OCI-LY7 (cell line): ENCODE measurements around the gene SEC14L2.

Experiments used
- EZH2phosphoT487 ChIP-seq: fragments of 200-600 bp; sonication (generic); IDR thresholded peaks from 2 replicates; pipeline ENCODE4 v1.6.1; 2018; ENCODE audit warnings: low read depth, borderline replicate concordance, mild to moderate bottlenecking, mixed run types, antibody characterized with exemption, low read length, moderate library complexity, mixed read lengths
- TF ChIP-seq, protein P1 (sequence below): fragments of 200-600 bp; sonication (generic); conservative IDR thresholded peaks from 2 replicates; pipeline ENCODE4 v1.5.1; 2014; ENCODE audit warnings: mild to moderate bottlenecking, antibody characterized with exemption, low read length, moderate library complexity, mixed read lengths

DNA sequence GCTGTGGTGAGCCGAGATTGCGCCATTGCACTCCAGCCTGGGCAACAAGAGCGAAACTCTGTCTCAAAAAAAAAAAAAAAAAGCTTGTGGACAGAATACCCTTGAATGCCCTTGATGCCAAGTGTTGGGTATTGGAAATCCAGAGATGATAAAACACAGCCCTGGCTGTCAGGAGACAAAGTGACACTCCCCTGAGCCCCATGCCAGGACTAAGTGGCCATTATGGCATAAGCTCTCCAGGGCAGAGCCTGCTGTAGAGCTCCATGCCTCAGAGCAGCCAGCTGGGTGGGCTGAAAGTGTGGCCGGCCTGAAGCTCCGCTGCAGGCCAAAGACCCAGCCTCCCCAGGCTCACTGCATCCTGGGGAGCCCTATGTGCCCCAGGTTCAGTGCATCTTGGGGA lies 14.5 kb upstream of the SEC14L2 start:
- TF ChIP-seq, protein P1, sequence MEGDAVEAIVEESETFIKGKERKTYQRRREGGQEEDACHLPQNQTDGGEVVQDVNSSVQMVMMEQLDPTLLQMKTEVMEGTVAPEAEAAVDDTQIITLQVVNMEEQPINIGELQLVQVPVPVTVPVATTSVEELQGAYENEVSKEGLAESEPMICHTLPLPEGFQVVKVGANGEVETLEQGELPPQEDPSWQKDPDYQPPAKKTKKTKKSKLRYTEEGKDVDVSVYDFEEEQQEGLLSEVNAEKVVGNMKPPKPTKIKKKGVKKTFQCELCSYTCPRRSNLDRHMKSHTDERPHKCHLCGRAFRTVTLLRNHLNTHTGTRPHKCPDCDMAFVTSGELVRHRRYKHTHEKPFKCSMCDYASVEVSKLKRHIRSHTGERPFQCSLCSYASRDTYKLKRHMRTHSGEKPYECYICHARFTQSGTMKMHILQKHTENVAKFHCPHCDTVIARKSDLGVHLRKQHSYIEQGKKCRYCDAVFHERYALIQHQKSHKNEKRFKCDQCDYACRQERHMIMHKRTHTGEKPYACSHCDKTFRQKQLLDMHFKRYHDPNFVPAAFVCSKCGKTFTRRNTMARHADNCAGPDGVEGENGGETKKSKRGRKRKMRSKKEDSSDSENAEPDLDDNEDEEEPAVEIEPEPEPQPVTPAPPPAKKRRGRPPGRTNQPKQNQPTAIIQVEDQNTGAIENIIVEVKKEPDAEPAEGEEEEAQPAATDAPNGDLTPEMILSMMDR = no peak
- no peak for TF ChIP-seq EZH2phosphoT487
